Measurements from ENCODE around the gene RIMS4. TPM values are rescaled to one million over a fixed set of nuclear protein-coding genes. Genes with fewer than 3 reads are reported as not detected.

Gene RIMS4
- total and polyA plus RNA-seq, 2 of the 13 experiments (the other 11 are each of a cell fraction or from before 2014, with no cell fraction given), result 0.01 to 0.07 TPM

DNA sequence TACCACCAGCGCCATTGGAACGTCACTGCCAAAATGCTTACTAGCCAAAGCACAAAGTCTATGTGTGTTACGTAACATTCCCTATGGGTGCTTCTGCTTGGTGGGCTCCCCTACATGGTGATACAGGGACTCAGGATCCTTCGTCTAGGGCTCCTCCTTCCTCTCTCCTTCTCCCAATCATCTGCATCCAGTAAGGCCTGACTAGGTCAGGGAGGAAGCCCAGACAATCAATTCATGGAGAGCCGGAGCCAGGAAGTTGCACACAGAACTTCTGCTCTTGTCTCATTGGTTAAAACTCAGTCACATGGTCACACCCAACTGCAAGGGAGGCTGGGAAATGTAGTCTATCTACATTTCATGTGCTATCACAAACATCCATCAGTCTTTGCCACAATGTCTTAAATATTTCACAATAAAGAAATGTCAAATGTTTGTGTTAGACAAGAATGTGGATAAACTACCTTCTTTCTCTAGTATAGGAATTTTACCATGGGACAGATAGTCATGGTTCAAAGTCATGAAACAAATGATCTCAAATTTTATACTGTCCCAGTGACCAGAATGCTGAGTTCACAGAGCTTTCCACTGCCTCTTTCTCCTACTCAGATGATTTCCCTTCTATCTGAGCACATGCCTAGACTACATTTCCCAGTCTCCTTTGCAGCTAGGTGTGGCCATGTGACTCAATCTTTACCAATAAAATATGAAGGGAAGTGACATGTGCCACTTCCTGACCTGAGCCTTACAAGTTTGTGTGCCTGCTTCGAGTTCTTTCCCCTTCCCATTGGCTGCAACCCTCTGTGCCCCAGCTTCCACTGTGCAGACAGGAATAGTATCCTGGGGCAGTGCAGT is 74.0 kb downstream of the RIMS4 start (continued):
- TF ChIP-seq ELF1 (CRISPR knock-in tag; IDR thresholded peaks at IDR 0.05) (peak; percentile 96), ZFP62 (CRISPR knock-in tag; IDR thresholded peaks at IDR 0.05) (no peak), RCOR2 (CRISPR knock-in tag; IDR thresholded peaks at IDR 0.05) (no peak), ZNF691 (CRISPR knock-in tag; IDR thresholded peaks at IDR 0.05; ENCODE audit: borderline replicate concordance, low read depth) (no peak), JARID2 (CRISPR knock-in tag; IDR thresholded peaks at IDR 0.05; ENCODE audit: insufficient replicate concordance) (no peak), HCFC1 (IDR thresholded peaks at IDR 0.05; ENCODE audit: low read depth, low read length) (peak; percentile 91), ZNF367 (CRISPR knock-in tag; IDR thresholded peaks at IDR 0.05; ENCODE audit: borderline replicate concordance) (no peak), FUBP1 (CRISPR knock-in tag; IDR thresholded peaks at IDR 0.05; ENCODE audit: borderline replicate concordance) (no peak), ZNF883 (CRISPR knock-in tag; IDR thresholded peaks at IDR 0.05; ENCODE audit: not compliant biosample characterization) (no peak), SP2 (CRISPR knock-in tag; IDR thresholded peaks at IDR 0.05) (no peak), BRD4 (CRISPR knock-in tag; IDR thresholded peaks at IDR 0.05) (no peak), ZBTB14 (CRISPR knock-in tag; IDR thresholded peaks at IDR 0.05) (no peak), HNRNPH1 (optimal IDR thresholded peaks at IDR 0.05; ENCODE audit: low read depth, low read length) (no peak), ZC3H13 (CRISPR knock-in tag; IDR thresholded peaks at IDR 0.05) (no peak), ATF7 (IDR thresholded peaks at IDR 0.05) (no peak), ATF7 (CRISPR knock-in tag; IDR thresholded peaks at IDR 0.05) (no peak), TP53 (CRISPR knock-in tag; conservative IDR thresholded peaks at IDR 0.05) (no peak), ZNF17 (CRISPR knock-in tag; IDR thresholded peaks at IDR 0.05) (no peak), ZNF788 (CRISPR knock-in tag; IDR thresholded peaks at IDR 0.05; ENCODE audit: borderline replicate concordance) (no peak), ZNF124 (CRISPR knock-in tag; IDR thresholded peaks at IDR 0.05) (no peak), BATF2 (CRISPR knock-in tag; IDR thresholded peaks at IDR 0.05) (no peak), ZNF660 (CRISPR knock-in tag; IDR thresholded peaks at IDR 0.05; ENCODE audit: borderline replicate concordance, low read depth) (no peak)
